PC-3 (cell line): Measurements from ENCODE around the gene SAMD11.

Experiments used
- EZH2 ChIP-seq: fragments of 300-600 bp; sonication (generic); IDR thresholded peaks from one replicate; pipeline ENCODE4 v1.6.1; 2017; ENCODE audit warnings: antibody characterized with exemption, mild to moderate bottlenecking, low read length; ENCODE audit not compliant: unreplicated experiment
- EZH2phosphoT487 ChIP-seq: fragments of 300-600 bp; sonication (generic); IDR thresholded peaks from 2 replicates; pipeline ENCODE4 v1.6.1; 2018; ENCODE audit warnings: mild to moderate bottlenecking, antibody characterized with exemption, low read length, borderline replicate concordance
- TF ChIP-seq, protein P1 (sequence below): fragments of 300-600 bp; sonication (generic); conservative IDR thresholded peaks from 2 replicates; pipeline ENCODE4 v1.5.1; 2017; ENCODE audit warnings: antibody characterized with exemption, low read depth, mild to moderate bottlenecking, low read length

DNA sequence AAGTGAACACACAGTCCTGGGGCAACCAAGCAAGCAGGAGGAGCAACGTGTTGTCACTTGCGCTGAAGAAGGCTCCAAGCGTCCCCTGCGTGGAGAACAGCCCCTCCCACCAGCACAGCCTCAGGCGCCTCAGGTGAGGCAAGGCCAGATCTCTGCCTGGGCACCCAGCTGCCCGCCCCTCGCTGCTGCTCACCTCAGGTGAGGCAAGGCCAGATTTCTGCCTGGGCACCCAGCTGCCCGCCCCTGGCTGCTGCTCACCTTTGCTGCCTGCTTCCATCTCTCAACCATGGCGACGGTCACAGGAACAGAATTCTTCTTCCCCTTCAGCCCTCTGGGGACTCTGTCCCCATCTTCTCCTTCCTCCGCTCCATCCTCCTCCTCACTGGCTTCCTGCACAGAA, 32.9 kb downstream of the SAMD11 start:
- TF ChIP-seq, protein P1, sequence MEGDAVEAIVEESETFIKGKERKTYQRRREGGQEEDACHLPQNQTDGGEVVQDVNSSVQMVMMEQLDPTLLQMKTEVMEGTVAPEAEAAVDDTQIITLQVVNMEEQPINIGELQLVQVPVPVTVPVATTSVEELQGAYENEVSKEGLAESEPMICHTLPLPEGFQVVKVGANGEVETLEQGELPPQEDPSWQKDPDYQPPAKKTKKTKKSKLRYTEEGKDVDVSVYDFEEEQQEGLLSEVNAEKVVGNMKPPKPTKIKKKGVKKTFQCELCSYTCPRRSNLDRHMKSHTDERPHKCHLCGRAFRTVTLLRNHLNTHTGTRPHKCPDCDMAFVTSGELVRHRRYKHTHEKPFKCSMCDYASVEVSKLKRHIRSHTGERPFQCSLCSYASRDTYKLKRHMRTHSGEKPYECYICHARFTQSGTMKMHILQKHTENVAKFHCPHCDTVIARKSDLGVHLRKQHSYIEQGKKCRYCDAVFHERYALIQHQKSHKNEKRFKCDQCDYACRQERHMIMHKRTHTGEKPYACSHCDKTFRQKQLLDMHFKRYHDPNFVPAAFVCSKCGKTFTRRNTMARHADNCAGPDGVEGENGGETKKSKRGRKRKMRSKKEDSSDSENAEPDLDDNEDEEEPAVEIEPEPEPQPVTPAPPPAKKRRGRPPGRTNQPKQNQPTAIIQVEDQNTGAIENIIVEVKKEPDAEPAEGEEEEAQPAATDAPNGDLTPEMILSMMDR: no peak
- TF ChIP-seq EZH2 (no peak), EZH2phosphoT487 (no peak)
